CD14-positive monocyte (primary cell): Measurements from ENCODE around the gene DLK1. TPM values are rescaled to one million over a fixed set of nuclear protein-coding genes. Genes with fewer than 3 reads are reported as not detected.

ENCODE experiments used
- DNase-seq, 3 donors: peaks; one replicate each; pipeline ENCODE4 v3.0.0-alpha.2; 2011 to 2022
- H2AFZ ChIP-seq: 2 replicates; pipeline ENCODE4 v1.6.0; 2012; ENCODE audit warnings: mild to moderate bottlenecking, low read depth, low read length, inconsistent platforms; ENCODE audit not compliant: insufficient read depth, poor library complexity, severe bottlenecking
- H3K27ac ChIP-seq, 2 donors: 1 replicate in 1 of 2; 2 replicates in 1 of 2; pipeline ENCODE4 v1.5.1; 2012 to 2013; ENCODE audit warnings: low read length in 2 of 2, control low read depth in 1 of 2, inconsistent platforms in 1 of 2, low read depth in 1 of 2, mild to moderate bottlenecking in 1 of 2
- H3K27me3 ChIP-seq, 2 donors: one replicate each; pipeline versions ENCODE4 v1.6.0 to v1.6.1; 2011 to 2013; ENCODE audit warnings: low read length in 2 of 2; ENCODE audit not compliant: control insufficient read depth in 2 of 2, insufficient read depth in 2 of 2
- H3K36me3 ChIP-seq, 2 donors: replicated peaks in 1 of 2; 1 replicate in 1 of 2; 2 replicates in 1 of 2; pipeline versions ENCODE4 v1.5.1 to v1.6.1; 2012 to 2013; ENCODE audit warnings: low read length in 2 of 2, control low read depth in 1 of 2, inconsistent platforms in 1 of 2, mild to moderate bottlenecking in 1 of 2; ENCODE audit not compliant: insufficient read depth in 2 of 2, control insufficient read depth in 1 of 2
- H3K4me1 ChIP-seq, 2 donors: 1 replicate in 1 of 2; 2 replicates in 1 of 2; pipeline versions ENCODE4 v1.5.1 to v1.6.1; 2012 to 2013; ENCODE audit warnings: low read length in 2 of 2, control low read depth in 1 of 2, inconsistent platforms in 1 of 2, mild to moderate bottlenecking in 1 of 2, moderate library complexity in 1 of 2; ENCODE audit not compliant: insufficient read depth in 2 of 2, control insufficient read depth in 1 of 2
- H3K4me2 ChIP-seq: replicated peaks from 2 replicates; pipeline ENCODE3; 2012; ENCODE audit warnings: low read length, moderate library complexity, mild to moderate bottlenecking; ENCODE audit not compliant: poor library complexity, severe bottlenecking; ENCODE audit errors: extremely low read depth
- H3K4me3 ChIP-seq, 3 experiments: fragments of 200-600 bp in 1 of 3; sonication (generic) in 1 of 3; replicated peaks in 1 of 3; 1 replicate in 2 of 3; 2 replicates in 1 of 3; pipeline ENCODE4 v1.5.1; 2011 to 2013; ENCODE audit warnings: low read length in 3 of 3, mild to moderate bottlenecking in 3 of 3, control low read depth in 2 of 3, low read depth in 2 of 3, inconsistent platforms in 1 of 3, moderate library complexity in 1 of 3
- H3K79me2 ChIP-seq: 2 replicates; pipeline ENCODE4 v1.6.0; 2012; ENCODE audit warnings: mild to moderate bottlenecking, control low read depth, inconsistent platforms, low read length, moderate library complexity; ENCODE audit not compliant: insufficient read depth
- H3K9ac ChIP-seq: 2 replicates; pipeline ENCODE4 v1.6.0; 2017; ENCODE audit warnings: low read length, mild to moderate bottlenecking; ENCODE audit not compliant: insufficient read depth, poor library complexity, severe bottlenecking
- H3K9me3 ChIP-seq, 2 donors: replicated peaks in 1 of 2; 1 replicate in 1 of 2; 2 replicates in 1 of 2; pipeline versions ENCODE4 v1.5.1 to v1.6.1; 2012 to 2013; ENCODE audit warnings: low read length in 2 of 2, control low read depth in 1 of 2; ENCODE audit not compliant: control insufficient read depth in 1 of 2, insufficient read depth in 1 of 2
- H4K20me1 ChIP-seq: 2 replicates; pipeline ENCODE4 v1.6.0; 2012; ENCODE audit warnings: mild to moderate bottlenecking, low read length, control low read depth, moderate library complexity; ENCODE audit not compliant: insufficient read depth
- H3K27ac Mint-ChIP-seq, 7 donors: one replicate each; pipeline ENCODE4 v1.8.0; 2020; ENCODE audit warnings: mild to moderate bottlenecking in 7 of 7, mixed read lengths in 7 of 7, moderate library complexity in 6 of 7, inconsistent platforms in 2 of 7
- H3K27me3 Mint-ChIP-seq, 3 donors: one replicate each; pipeline ENCODE4 v1.8.0; 2021 to 2022; ENCODE audit warnings: low read depth in 3 of 3, mild to moderate bottlenecking in 3 of 3, mixed read lengths in 3 of 3, moderate library complexity in 3 of 3, inconsistent platforms in 1 of 3
- H3K36me3 Mint-ChIP-seq, 2 donors: one replicate each; pipeline ENCODE4 v1.8.0; 2020; ENCODE audit warnings: mixed read lengths in 2 of 2, inconsistent platforms in 1 of 2, mild to moderate bottlenecking in 1 of 2
- H3K4me1 Mint-ChIP-seq: one replicate; pipeline ENCODE4 v1.8.0; 2020; ENCODE audit warnings: mild to moderate bottlenecking, mixed read lengths
- H3K4me3 Mint-ChIP-seq, 2 donors: one replicate each; pipeline ENCODE4 v1.8.0; 2020; ENCODE audit warnings: mild to moderate bottlenecking in 2 of 2, mixed read lengths in 2 of 2, moderate library complexity in 1 of 2
- H3K9me3 Mint-ChIP-seq, 7 donors: one replicate each; pipeline ENCODE4 v1.8.0; 2020 to 2022; ENCODE audit warnings: mixed read lengths in 7 of 7, mild to moderate bottlenecking in 6 of 7, moderate library complexity in 6 of 7, inconsistent platforms in 2 of 7
- whole genome bisulfite sequencing: methylation state at CpG from one replicate; pipeline ENCODE4 v1.1.5; 2013; ENCODE audit warnings: missing lambda C conversion rate; ENCODE audit not compliant: insufficient coverage; 5-methylcytosine and 5-hydroxymethylcytosine counted together
- intact Hi-C, 2 donors: fragments of 100-400 bp; cut with micrococcal nuclease; formaldehyde crosslinking; loops; one replicate each; pipeline versions ENCODE4 v1.15.0 to v1.15.1; 2023
- polyA plus RNA-seq, 3 donors: library from polyadenylated mRNA; depleted of rRNA in 1 of 3; unstranded in 2 of 3; stranded (reverse) in 1 of 3; fragments of 300-500 nt in 2 of 3; fragments of >200 nt in 1 of 3; fragmentation: Illumina TruSeq in 2 of 3; gene quantifications; 1 replicate in 2 of 3; 2 replicates in 1 of 3; pipeline ENCODE4 v1.2.3, GENCODE V29; 2012 to 2021
- TF ChIP-seq, protein P1 (sequence below): fragments of 200-600 bp; IDR thresholded peaks from one replicate; pipeline ENCODE4 v1.8.0; 2022; ENCODE audit warnings: antibody characterized with exemption, mild to moderate bottlenecking

DLK1 gene
- polyA plus RNA-seq, 3 donors: 0.04 TPM; not detected in 2

DNA sequence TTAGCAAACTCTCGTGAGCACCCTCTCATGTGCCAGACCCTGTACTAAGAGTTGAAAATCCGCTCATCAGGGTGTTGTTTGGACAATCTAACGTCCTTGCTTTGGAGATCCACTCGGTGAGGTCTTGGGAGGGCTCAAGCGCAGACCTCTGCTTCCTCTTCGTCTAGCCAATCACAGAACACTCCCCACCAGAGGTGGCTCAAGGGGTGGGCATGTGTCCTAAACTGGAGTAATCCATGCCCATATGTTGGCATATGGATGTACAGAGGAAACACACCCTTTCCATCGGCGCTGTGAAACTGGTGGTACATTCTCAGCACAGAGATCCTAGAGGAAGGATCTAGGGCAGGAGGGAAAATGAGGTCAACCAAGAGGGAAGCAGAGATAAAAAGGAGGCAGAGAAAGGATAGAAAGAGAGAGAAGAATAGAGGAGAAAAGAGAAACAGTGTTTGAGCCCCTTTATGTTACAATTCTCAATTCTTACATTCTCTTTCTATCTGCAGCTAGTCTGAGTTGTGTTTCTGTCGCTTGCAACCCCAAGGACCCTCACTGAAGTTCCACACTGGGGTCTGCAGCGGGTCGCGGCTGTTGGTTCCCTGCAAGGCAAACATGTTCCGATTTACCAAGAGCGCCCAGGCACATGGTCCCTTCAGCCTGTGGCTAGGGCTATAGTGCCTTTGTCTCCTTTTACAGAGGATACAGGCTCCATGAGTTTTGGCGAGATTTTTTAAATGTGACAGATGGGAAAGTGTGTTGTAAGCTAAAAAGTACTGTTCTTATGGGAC lies 40.5 kb downstream of the DLK1 start:
- peaks cover 2 to 7% (median 6%) of the 10 kb centered on the region in 3 donors for H3K27me3 Mint-ChIP-seq
- Histone ChIP-seq H3K36me3 (no peaks in the 10 kb centered on the region), H3K4me2 (no peak overlapping the region), H3K9ac (no peak overlapping the region), H3K27ac (no peak overlapping the region), H2AFZ (no peak overlapping the region), H3K9me3 (peaks cover 0 to 16% of the 10 kb centered on the region in 2 donors), H3K4me3 (no peak overlapping the region), H3K27me3 (no peaks in the 10 kb centered on the region), H3K4me1 (no peaks in the 10 kb centered on the region), H3K79me2 (no peaks in the 10 kb centered on the region), H4K20me1 (no peaks in the 10 kb centered on the region)
- H3K9me3 Mint-ChIP-seq: peaks cover 8 to 18% (median 15%) of the 10 kb centered on the region in 7 donors
- H3K27ac Mint-ChIP-seq: no peak overlapping the region
- no peak overlapping the region for H3K4me3 Mint-ChIP-seq
- peaks cover under 1% of the 10 kb centered on the region for H3K4me1 Mint-ChIP-seq
- TF ChIP-seq, protein P1, sequence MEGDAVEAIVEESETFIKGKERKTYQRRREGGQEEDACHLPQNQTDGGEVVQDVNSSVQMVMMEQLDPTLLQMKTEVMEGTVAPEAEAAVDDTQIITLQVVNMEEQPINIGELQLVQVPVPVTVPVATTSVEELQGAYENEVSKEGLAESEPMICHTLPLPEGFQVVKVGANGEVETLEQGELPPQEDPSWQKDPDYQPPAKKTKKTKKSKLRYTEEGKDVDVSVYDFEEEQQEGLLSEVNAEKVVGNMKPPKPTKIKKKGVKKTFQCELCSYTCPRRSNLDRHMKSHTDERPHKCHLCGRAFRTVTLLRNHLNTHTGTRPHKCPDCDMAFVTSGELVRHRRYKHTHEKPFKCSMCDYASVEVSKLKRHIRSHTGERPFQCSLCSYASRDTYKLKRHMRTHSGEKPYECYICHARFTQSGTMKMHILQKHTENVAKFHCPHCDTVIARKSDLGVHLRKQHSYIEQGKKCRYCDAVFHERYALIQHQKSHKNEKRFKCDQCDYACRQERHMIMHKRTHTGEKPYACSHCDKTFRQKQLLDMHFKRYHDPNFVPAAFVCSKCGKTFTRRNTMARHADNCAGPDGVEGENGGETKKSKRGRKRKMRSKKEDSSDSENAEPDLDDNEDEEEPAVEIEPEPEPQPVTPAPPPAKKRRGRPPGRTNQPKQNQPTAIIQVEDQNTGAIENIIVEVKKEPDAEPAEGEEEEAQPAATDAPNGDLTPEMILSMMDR: no peak
- intact Hi-C loops: no loop called here
- no peak for DNase-seq
- no peaks in the 10 kb centered on the region for H3K36me3 Mint-ChIP-seq
- 95% methylated on average over 8 of the region's 15 CpGs for WGBS

DNA sequence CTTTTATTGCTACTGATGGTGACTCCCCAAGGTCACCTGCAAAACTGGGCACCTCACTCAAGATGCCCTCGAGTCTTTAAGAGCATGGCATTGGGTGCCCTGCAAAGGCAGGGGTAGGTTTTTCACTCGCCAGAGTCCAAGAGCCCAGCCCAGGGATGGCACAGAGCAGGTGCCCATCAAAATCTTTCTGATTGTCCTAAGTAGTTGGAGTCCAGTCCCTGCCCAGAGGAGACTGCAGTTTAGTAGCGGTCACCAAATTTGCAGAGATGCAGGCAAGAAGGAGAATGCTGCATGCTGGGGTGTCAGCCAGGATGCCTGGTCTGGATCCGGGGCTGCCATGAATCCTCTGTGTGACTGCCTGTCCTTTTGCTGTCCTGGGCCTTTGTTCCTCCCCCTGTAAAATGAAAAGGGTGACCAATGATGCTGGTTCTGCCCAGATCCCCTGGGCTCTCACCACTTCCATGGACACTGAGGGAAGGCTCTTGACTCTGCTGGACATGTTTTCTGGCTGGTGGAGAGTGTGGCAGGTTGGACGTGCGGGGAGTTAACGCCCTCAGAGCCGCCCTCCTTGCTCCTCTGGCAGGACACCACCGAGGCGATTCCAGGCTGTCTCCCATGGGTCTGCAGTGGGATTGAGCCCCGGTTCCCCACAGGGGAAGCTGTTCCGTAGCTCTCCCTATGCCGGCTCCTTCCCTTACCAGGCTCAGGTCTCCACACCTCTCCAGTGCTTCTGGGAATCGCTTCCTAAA lies 41.3 kb downstream of the DLK1 start:
- Histone ChIP-seq H3K9ac (no peak overlapping the region), H3K27ac (no peak overlapping the region), H3K27me3 (no peaks in the 10 kb centered on the region), H3K4me3 (no peak overlapping the region), H2AFZ (no peak overlapping the region), H3K4me2 (no peak overlapping the region), H3K4me1 (no peaks in the 10 kb centered on the region), H3K36me3 (no peaks in the 10 kb centered on the region), H3K9me3 (peaks cover 0 to 16% of the 10 kb centered on the region in 2 donors), H3K79me2 (no peaks in the 10 kb centered on the region), H4K20me1 (no peaks in the 10 kb centered on the region)
- TF ChIP-seq, protein P1: no peak
- peaks cover 8 to 18% (median 15%) of the 10 kb centered on the region in 7 donors for H3K9me3 Mint-ChIP-seq
- H3K27me3 Mint-ChIP-seq: peaks cover 2 to 7% (median 6%) of the 10 kb centered on the region in 3 donors
- no peak overlapping the region for H3K4me3 Mint-ChIP-seq
- no peaks in the 10 kb centered on the region for H3K36me3 Mint-ChIP-seq
- intact Hi-C loops: no loop called here
- 87% methylated on average over 10 of the region's 14 CpGs for WGBS
- no peak overlapping the region for H3K27ac Mint-ChIP-seq
- no peak for DNase-seq
- H3K4me1 Mint-ChIP-seq: no peaks in the 10 kb centered on the region
